GM12874 (cell line): ENCODE measurements around the gene MAB21L2.

Source experiments
- TF ChIP-seq, protein P1 (sequence below): IDR thresholded peaks from 2 replicates; pipeline ENCODE4 v1.5.1; 2011; ENCODE audit warnings: low read depth, mild to moderate bottlenecking, control low read depth, low read length, moderate library complexity; ENCODE audit not compliant: insufficient read depth

The MAB21L2 gene

GRCh38 chr4:150585611-150586010, 3.7 kb downstream of the MAB21L2 start:
- TF ChIP-seq, protein P1, sequence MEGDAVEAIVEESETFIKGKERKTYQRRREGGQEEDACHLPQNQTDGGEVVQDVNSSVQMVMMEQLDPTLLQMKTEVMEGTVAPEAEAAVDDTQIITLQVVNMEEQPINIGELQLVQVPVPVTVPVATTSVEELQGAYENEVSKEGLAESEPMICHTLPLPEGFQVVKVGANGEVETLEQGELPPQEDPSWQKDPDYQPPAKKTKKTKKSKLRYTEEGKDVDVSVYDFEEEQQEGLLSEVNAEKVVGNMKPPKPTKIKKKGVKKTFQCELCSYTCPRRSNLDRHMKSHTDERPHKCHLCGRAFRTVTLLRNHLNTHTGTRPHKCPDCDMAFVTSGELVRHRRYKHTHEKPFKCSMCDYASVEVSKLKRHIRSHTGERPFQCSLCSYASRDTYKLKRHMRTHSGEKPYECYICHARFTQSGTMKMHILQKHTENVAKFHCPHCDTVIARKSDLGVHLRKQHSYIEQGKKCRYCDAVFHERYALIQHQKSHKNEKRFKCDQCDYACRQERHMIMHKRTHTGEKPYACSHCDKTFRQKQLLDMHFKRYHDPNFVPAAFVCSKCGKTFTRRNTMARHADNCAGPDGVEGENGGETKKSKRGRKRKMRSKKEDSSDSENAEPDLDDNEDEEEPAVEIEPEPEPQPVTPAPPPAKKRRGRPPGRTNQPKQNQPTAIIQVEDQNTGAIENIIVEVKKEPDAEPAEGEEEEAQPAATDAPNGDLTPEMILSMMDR = no peak

DNA sequence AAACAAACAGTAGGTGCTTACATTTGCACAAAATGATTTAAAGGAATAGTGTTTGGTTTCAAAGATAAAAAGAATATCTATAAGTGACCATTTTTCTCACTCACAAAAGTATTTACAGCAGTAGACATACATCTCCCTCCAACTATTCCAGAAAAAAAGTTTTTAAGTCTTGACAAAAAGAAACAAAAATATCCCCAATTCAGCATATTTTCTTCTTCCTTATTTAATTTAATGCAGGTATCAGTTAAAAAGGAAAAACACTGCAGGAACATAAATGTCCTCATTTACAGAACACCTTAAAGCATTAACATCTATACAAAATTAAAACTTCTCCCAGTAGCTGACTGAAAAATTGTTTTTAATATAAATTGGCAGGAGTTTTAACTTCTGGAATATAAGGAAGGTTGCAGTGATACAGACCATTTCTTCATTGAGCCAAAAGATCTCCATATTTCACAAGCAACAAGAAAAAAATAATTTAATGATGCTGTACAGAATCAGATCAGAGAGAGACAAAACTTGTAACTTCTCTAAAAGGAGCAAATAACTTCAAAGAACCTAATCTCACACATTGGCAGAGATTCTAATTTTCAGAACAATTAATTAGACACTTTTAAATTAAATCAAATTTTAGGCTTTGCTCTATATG, 4.3 kb downstream of the MAB21L2 start:
- TF ChIP-seq, protein P1 = no peak

DNA sequence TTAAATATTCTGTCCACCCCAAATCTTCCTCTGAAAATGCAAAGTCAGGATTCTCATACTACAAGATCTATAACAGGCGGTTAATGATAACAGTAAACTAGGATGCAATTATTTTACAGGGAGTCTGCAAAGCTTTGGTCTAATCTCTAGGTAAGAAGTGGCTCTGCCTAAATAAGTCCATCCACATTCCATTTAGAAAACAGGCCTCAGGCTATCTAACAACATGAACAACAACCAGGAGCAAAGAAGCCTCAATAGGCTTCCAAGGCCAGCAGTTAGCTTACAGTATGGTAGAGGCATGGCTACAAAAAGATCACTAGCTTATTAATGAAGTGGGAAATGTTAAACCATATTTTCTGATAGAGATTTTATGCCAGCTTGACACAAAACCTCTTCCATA, 6.4 kb downstream of the MAB21L2 start:
- TF ChIP-seq, protein P1 = no peak

DNA sequence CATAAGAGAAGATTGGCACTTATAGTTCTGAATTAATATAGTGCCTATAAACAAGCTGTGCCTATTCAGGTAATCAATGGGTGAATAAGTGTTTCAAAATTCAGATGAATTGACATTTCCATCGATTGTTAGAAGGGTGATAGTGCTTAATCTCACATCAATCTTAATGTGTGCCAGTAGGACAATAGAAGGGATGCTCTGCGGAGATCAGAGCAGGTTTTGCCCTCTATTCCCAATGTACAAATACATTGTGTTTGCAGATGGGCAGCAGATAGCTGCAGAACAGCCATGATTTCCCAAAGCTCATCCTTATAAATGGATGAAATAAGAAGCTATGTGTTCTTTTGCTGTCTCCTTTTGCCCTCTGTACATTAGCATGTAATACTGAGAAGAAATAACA, 7.2 kb downstream of the MAB21L2 start:
- TF ChIP-seq, protein P1 = no peak

- TF ChIP-seq, protein P1 = no peak
Measured at GRCh38 chr4:150590631-150591030, 8.7 kb downstream of the MAB21L2 start.

GRCh38 chr4:150591406-150591805, 9.5 kb downstream of the MAB21L2 start:
- TF ChIP-seq, protein P1 = no peak

DNA sequence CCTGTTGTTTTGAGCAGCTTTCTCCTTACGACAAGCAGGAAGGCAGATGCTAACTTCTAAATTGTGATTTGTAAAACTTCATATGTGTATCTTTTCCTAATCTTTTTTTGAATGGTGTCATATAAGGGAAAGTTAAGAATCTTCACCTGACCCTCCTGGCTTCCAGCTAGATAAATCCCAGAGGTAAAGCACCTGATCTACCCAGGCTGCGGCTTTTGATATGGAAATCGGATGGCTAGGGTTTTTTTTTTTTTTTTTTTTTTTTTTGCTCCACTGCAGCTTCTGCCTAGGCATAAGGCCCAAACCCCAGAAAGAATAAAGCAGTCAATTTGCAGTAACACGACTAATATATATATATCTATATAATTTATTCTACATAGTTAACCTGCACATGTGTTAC, 10.0 kb downstream of the MAB21L2 start:
- TF ChIP-seq, protein P1 = no peak
